HCT116 (cell line): ENCODE data around the gene ADD2. TPM values are rescaled to one million over a fixed set of nuclear protein-coding genes. Genes with fewer than 3 reads are reported as not detected.

Experiments used
- ATAC-seq: fragments of 200-7000 bp; cut with Tn5 transposase; 2 replicates; pipeline ENCODE4 v1.9.1; 2020; ENCODE audit warnings: mild to moderate bottlenecking, moderate library complexity
- BruUV-seq: library from RNA; stranded (reverse); fragments of 400-500 nt; replicated peaks from 2 replicates; lab custom pipeline; 2021; lab: Mats Ljungman, UMichigan
- CTCF ChIA-PET: fragments of 300-600 bp; sonication (Branson Sonifier 250); formaldehyde crosslinking; loops from one replicate; lab custom pipeline; 2021; ENCODE audit warnings: antibody characterized with exemption; lab: Charles Lee
- POLR2A ChIA-PET: fragments of 300-600, 350-600 bp; sonication (Branson Sonifier 250); formaldehyde crosslinking; loops from one replicate; lab custom pipeline; 2021; ENCODE audit warnings: antibody characterized with exemption; lab: Charles Lee
- RAD21 ChIA-PET, 2 experiments: fragments of 300-600 bp; sonication (Branson Sonifier 250); formaldehyde crosslinking; loops; one replicate each; lab custom pipeline; 2023; ENCODE audit warnings: low total read pairs in 2 of 2; ENCODE audit not compliant: uncharacterized antibody in 2 of 2, unreplicated experiment in 2 of 2, low non-redundant PET in 1 of 2; lab: Charles Lee
- DNase-seq: peaks from one replicate; pipeline ENCODE4 v3.0.0-alpha.2; 2010; ENCODE audit warnings: low read depth, low spot score
- H2AFZ ChIP-seq: fragments of 200-600 bp; shearing (Covaris generic), sonication (generic); 2 replicates; pipeline ENCODE4 v1.6.1; 2017; ENCODE audit warnings: low read depth, mixed run types, mixed read lengths, antibody characterized with exemption, low read length; ENCODE audit not compliant: poor library complexity, severe bottlenecking
- H3K27ac ChIP-seq: 2 replicates; pipeline ENCODE4 v1.5.1; 2012; ENCODE audit warnings: low read depth, low read length
- H3K27me3 ChIP-seq: fragments of 200-600 bp; sonication (generic); 2 replicates; pipeline ENCODE4 v1.6.1; 2016; ENCODE audit warnings: mixed run types, low read length, mixed read lengths; ENCODE audit not compliant: insufficient read depth
- H3K36me3 ChIP-seq, 2 experiments: fragments of 200-500 bp in 1 of 2; fragments of 200-600 bp in 1 of 2; sonication (Bioruptor generic) in 1 of 2; sonication (generic) in 1 of 2; 2 replicates each; pipeline versions ENCODE4 v1.5.1 to v1.6.1; 2014 to 2016; ENCODE audit warnings: low read length in 2 of 2, inconsistent platforms in 1 of 2, mixed read lengths in 1 of 2, mixed run types in 1 of 2; ENCODE audit not compliant: insufficient read depth in 2 of 2, control insufficient read depth in 1 of 2
- H3K4me1 ChIP-seq, 2 experiments: fragments of 200-600 bp in 1 of 2; sonication (generic) in 1 of 2; 2 replicates each; pipeline versions ENCODE4 v1.5.1 to v1.6.1; 2012 to 2017; ENCODE audit warnings: low read length in 2 of 2, inconsistent platforms in 1 of 2, mild to moderate bottlenecking in 1 of 2, mixed read lengths in 1 of 2, mixed run types in 1 of 2, moderate library complexity in 1 of 2; ENCODE audit not compliant: insufficient read depth in 2 of 2, control insufficient read depth in 1 of 2
- H3K4me2 ChIP-seq: fragments of 200-600 bp; sonication (generic); 2 replicates; pipeline ENCODE4 v1.6.1; 2017; ENCODE audit warnings: mixed run types, low read length, mixed read lengths
- H3K4me3 ChIP-seq, 2 experiments: fragments of 200-600 bp in 1 of 2; sonication (generic) in 1 of 2; replicated peaks in 1 of 2; 2 replicates each; pipeline ENCODE4 v1.5.1; 2011 to 2016; ENCODE audit warnings: low read length in 2 of 2, control low read depth in 1 of 2, low read depth in 1 of 2, mild to moderate bottlenecking in 1 of 2, mixed read lengths in 1 of 2, mixed run types in 1 of 2
- H3K79me2 ChIP-seq: fragments of 200-600 bp; sonication (generic); 2 replicates; pipeline ENCODE4 v1.6.1; 2017; ENCODE audit warnings: mild to moderate bottlenecking, mixed run types, low read length, moderate library complexity, mixed read lengths; ENCODE audit not compliant: insufficient read depth
- H3K9ac ChIP-seq: fragments of 200-600 bp; sonication (generic); 2 replicates; pipeline ENCODE4 v1.6.1; 2016; ENCODE audit warnings: low read length, mixed read lengths
- H3K9me2 ChIP-seq: fragments of 200-600 bp; sonication (generic), shearing (Covaris generic); 2 replicates; pipeline ENCODE4 v1.6.1; 2017; ENCODE audit warnings: mixed run types, mild to moderate bottlenecking, moderate library complexity; ENCODE audit not compliant: insufficient read depth
- H3K9me3 ChIP-seq, 2 experiments: fragments of 200-500 bp in 1 of 2; fragments of 200-600 bp in 1 of 2; sonication (Bioruptor generic) in 1 of 2; sonication (generic) in 1 of 2; 2 replicates each; pipeline ENCODE4 v1.6.1; 2014 to 2017; ENCODE audit warnings: low read length in 2 of 2, mixed read lengths in 2 of 2, inconsistent platforms in 1 of 2, low read depth in 1 of 2, mild to moderate bottlenecking in 1 of 2, mixed run types in 1 of 2, moderate library complexity in 1 of 2; ENCODE audit not compliant: control insufficient read depth in 1 of 2, insufficient read depth in 1 of 2
- H4K20me1 ChIP-seq: fragments of 200-600 bp; sonication (generic), shearing (Covaris generic); 2 replicates; pipeline ENCODE4 v1.6.1; 2017; ENCODE audit warnings: mixed run types, mild to moderate bottlenecking, moderate library complexity; ENCODE audit not compliant: insufficient read depth
- ATF3 ChIP-seq: IDR thresholded peaks from 2 replicates; pipeline ENCODE4 v1.6.1; 2012
- CBX3 ChIP-seq: IDR thresholded peaks from 2 replicates; pipeline ENCODE4 v1.6.1; 2012; ENCODE audit warnings: low read depth
- CEBPB ChIP-seq: IDR thresholded peaks from 2 replicates; pipeline ENCODE4 v1.6.1; 2012; ENCODE audit warnings: low read depth
- EGR1 ChIP-seq: IDR thresholded peaks from 2 replicates; pipeline ENCODE4 v1.6.1; 2012; ENCODE audit warnings: low read depth
- ELF1 ChIP-seq: IDR thresholded peaks from 2 replicates; pipeline ENCODE4 v1.6.1; 2012; ENCODE audit warnings: low read depth, borderline replicate concordance
- EZH2 ChIP-seq: fragments of 200-600 bp; sonication (generic); IDR thresholded peaks from 2 replicates; pipeline ENCODE4 v1.6.1; 2017; ENCODE audit warnings: antibody characterized with exemption, mixed run types
- FOSL1 ChIP-seq: IDR thresholded peaks from 2 replicates; pipeline ENCODE4 v1.6.1; 2012; ENCODE audit warnings: low read depth
- JUND ChIP-seq: IDR thresholded peaks from 2 replicates; pipeline ENCODE4 v1.6.1; 2012
- MAX ChIP-seq: IDR thresholded peaks from 2 replicates; pipeline ENCODE4 v1.6.1; 2012
- POLR2A ChIP-seq: IDR thresholded peaks from 2 replicates; pipeline ENCODE4 v1.7.0; 2011; ENCODE audit warnings: borderline replicate concordance; ENCODE audit not compliant: insufficient read depth, insufficient read length; ENCODE audit errors: extremely low read depth
- POLR2AphosphoS5 ChIP-seq: IDR thresholded peaks from 2 replicates; pipeline ENCODE4 v1.6.1; 2011; ENCODE audit warnings: mild to moderate bottlenecking, low read depth, low read length, moderate library complexity
- RAD21 ChIP-seq: IDR thresholded peaks from 2 replicates; pipeline ENCODE4 v1.6.1; 2012; ENCODE audit warnings: low read depth, mild to moderate bottlenecking
- REST ChIP-seq: IDR thresholded peaks from 2 replicates; pipeline ENCODE4 v1.6.1; 2012; ENCODE audit warnings: low read depth
- SIN3A ChIP-seq: IDR thresholded peaks from 2 replicates; pipeline ENCODE4 v1.6.1; 2012; ENCODE audit warnings: low read depth
- SP1 ChIP-seq: IDR thresholded peaks from 2 replicates; pipeline ENCODE4 v1.6.1; 2012; ENCODE audit warnings: low read depth
- SRF ChIP-seq: IDR thresholded peaks from 2 replicates; pipeline ENCODE4 v1.6.1; 2012; ENCODE audit warnings: low read depth
- TCF7L2 ChIP-seq: IDR thresholded peaks from 2 replicates; pipeline ENCODE4 v1.7.0; 2011; ENCODE audit warnings: borderline replicate concordance, inconsistent platforms; ENCODE audit not compliant: insufficient read depth, insufficient read length; ENCODE audit errors: extremely low read depth
- ZFX ChIP-seq: fragments of 450-650 bp; IDR thresholded peaks from 2 replicates; pipeline ENCODE4 v1.6.1; 2017
- ZNF274 ChIP-seq: fragments of 200-500 bp; sonication (Bioruptor generic); IDR thresholded peaks from 2 replicates; pipeline ENCODE4 v1.6.1; 2014; ENCODE audit warnings: mild to moderate bottlenecking, low read depth, low read length, inconsistent platforms
- intact Hi-C: fragments of 100-400 bp; cut with micrococcal nuclease; formaldehyde crosslinking; loops from 2 replicates; pipeline ENCODE4 v1.10.0; 2022
- total RNA-seq: library from RNA; stranded (reverse); gene quantifications from one replicate; pipeline ENCODE4 v1.2.1, GENCODE V29; 2021; ENCODE audit not compliant: unreplicated experiment
- TF ChIP-seq, protein P1 (sequence below): IDR thresholded peaks from 2 replicates; pipeline ENCODE4 v1.6.1; 2011; ENCODE audit warnings: mild to moderate bottlenecking, low read length, moderate library complexity; ENCODE audit not compliant: insufficient replicate concordance; ENCODE audit errors: extremely low read depth

Gene ADD2
- total RNA-seq, 1 experiment from 2014 or later = 0.15 TPM

GRCh38 chr2:70712916-70713315 lies 55.1 kb downstream of the ADD2 start:
- Histone ChIP-seq H3K9me3 (no peaks in the 10 kb centered on the region), H3K4me3 (no peak overlapping the region), H3K9ac (no peak overlapping the region)
- RAD21 ChIA-PET = no interaction called here
- BruUV-seq = no TSS peak
- no peak for ATAC-seq
- POLR2A ChIA-PET = no interaction called here
- intact Hi-C loops = no loop called here
- TF ChIP-seq RAD21 = no peak
- TF ChIP-seq ELF1 = no peak
- TF ChIP-seq POLR2AphosphoS5 = no peak
- no peak for TF ChIP-seq ATF3
- no peak for TF ChIP-seq SP1
- TF ChIP-seq EZH2 = no peak
- no peak for TF ChIP-seq SRF
- TF ChIP-seq, protein P1, sequence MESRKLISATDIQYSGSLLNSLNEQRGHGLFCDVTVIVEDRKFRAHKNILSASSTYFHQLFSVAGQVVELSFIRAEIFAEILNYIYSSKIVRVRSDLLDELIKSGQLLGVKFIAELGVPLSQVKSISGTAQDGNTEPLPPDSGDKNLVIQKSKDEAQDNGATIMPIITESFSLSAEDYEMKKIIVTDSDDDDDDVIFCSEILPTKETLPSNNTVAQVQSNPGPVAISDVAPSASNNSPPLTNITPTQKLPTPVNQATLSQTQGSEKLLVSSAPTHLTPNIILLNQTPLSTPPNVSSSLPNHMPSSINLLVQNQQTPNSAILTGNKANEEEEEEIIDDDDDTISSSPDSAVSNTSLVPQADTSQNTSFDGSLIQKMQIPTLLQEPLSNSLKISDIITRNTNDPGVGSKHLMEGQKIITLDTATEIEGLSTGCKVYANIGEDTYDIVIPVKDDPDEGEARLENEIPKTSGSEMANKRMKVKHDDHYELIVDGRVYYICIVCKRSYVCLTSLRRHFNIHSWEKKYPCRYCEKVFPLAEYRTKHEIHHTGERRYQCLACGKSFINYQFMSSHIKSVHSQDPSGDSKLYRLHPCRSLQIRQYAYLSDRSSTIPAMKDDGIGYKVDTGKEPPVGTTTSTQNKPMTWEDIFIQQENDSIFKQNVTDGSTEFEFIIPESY = no peak
- no peak for TF ChIP-seq ZNF274
- TF ChIP-seq SIN3A = no peak
- no peak for TF ChIP-seq MAX
- no peak for TF ChIP-seq POLR2A
- TF ChIP-seq ZFX = no peak
- no peak for TF ChIP-seq JUND
- TF ChIP-seq CBX3 = no peak
- TF ChIP-seq EGR1 = no peak
- no peak for TF ChIP-seq FOSL1
- no peak for TF ChIP-seq CEBPB
- TF ChIP-seq TCF7L2 = no peak
- TF ChIP-seq REST = no peak
- TF ChIP-seq, all 23 proteins: peak for 0
- no peak for DNase-seq
- H3K4me1 ChIP-seq = no peaks in the 10 kb centered on the region
- H3K27me3 ChIP-seq = peaks cover 5% of the 10 kb centered on the region; the same call in 1 of the 2 replicates
- H3K36me3 ChIP-seq = no peaks in the 10 kb centered on the region
- H3K79me2 ChIP-seq = no peaks in the 10 kb centered on the region
- no peak overlapping the region for H3K4me2 ChIP-seq
- no peak overlapping the region for H3K27ac ChIP-seq
- no peak overlapping the region for H2AFZ ChIP-seq
- CTCF ChIA-PET = no interaction called here
- H3K9me2 ChIP-seq = no peaks in the 10 kb centered on the region
- no peaks in the 10 kb centered on the region for H4K20me1 ChIP-seq
